Esophagus squamous epithelium (tissue), 5 donors: ENCODE data around the gene STEAP3. TPM values are rescaled to one million over a fixed set of nuclear protein-coding genes. Genes with fewer than 3 reads are reported as not detected.

ENCODE experiments used
- DNase-seq: peaks from one replicate; lab custom pipeline; 2025; lab: John Stamatoyannopoulos, UW
- H3K27ac ChIP-seq, 4 donors: fragments of 200-600 bp; sonication (generic); one replicate each; pipeline ENCODE4 v1.5.1; 2016 to 2019; ENCODE audit warnings: mild to moderate bottlenecking in 1 of 4
- H3K27me3 ChIP-seq, 4 donors: fragments of 200-600 bp; sonication (generic); 1 replicate in 3 of 4; 2 replicates in 1 of 4; pipeline versions ENCODE4 v1.5.1 to v1.6.0; 2017 to 2021; ENCODE audit warnings: antibody characterized with exemption in 1 of 4
- H3K36me3 ChIP-seq, 3 donors: fragments of 200-600 bp; sonication (generic); one replicate each; pipeline ENCODE4 v1.5.1; 2016 to 2019
- H3K4me1 ChIP-seq, 3 donors: fragments of 200-600 bp; sonication (generic); one replicate each; pipeline ENCODE4 v1.5.1; 2017 to 2019
- H3K4me3 ChIP-seq, 4 donors: fragments of 200-600 bp; sonication (generic); 1 replicate in 3 of 4; 2 replicates in 1 of 4; pipeline ENCODE4 v1.5.1; 2016 to 2019; ENCODE audit warnings: mild to moderate bottlenecking in 2 of 4, moderate library complexity in 1 of 4
- H3K9me3 ChIP-seq, 3 donors: fragments of 200-600 bp; sonication (generic); one replicate each; pipeline ENCODE4 v1.5.1; 2016 to 2019
- CTCF ChIP-seq, 6 experiments: fragments of 450-650 bp in 4 of 6; fragments of 200-600 bp in 2 of 6; sonication (generic) in 2 of 6; IDR thresholded peaks; one replicate each; pipeline ENCODE4 v1.5.1; 2016 to 2019; ENCODE audit warnings: antibody characterized with exemption in 6 of 6, mild to moderate bottlenecking in 4 of 6, moderate library complexity in 4 of 6
- POLR2A ChIP-seq, 4 donors: fragments of 450-650 bp; IDR thresholded peaks; one replicate each; pipeline ENCODE4 v1.6.1; 2017; ENCODE audit warnings: antibody characterized with exemption in 4 of 4, mild to moderate bottlenecking in 4 of 4, moderate library complexity in 3 of 4
- WGBS, 2 donors: methylation state at CpG; one replicate each; pipeline ENCODE4 v1.1.5; 2018; 5-methylcytosine and 5-hydroxymethylcytosine counted together
- intact Hi-C: fragments of 100-400 bp; cut with DNase I; formaldehyde crosslinking; loops from one replicate; pipeline ENCODE4 v1.15.0; 2022
- total RNA-seq, 4 donors: library from RNA; depleted of rRNA; stranded (reverse); fragments of >200 nt; gene quantifications; one replicate each; pipeline ENCODE4 v1.1.0, GENCODE V29; 2016
- donor health status: DM: yes; HTN: yes; CAD: no.

The STEAP3 gene
- 10 to 100 TPM; 18.1 to 28.8 (median 25.7) TPM for total RNA-seq

DNA sequence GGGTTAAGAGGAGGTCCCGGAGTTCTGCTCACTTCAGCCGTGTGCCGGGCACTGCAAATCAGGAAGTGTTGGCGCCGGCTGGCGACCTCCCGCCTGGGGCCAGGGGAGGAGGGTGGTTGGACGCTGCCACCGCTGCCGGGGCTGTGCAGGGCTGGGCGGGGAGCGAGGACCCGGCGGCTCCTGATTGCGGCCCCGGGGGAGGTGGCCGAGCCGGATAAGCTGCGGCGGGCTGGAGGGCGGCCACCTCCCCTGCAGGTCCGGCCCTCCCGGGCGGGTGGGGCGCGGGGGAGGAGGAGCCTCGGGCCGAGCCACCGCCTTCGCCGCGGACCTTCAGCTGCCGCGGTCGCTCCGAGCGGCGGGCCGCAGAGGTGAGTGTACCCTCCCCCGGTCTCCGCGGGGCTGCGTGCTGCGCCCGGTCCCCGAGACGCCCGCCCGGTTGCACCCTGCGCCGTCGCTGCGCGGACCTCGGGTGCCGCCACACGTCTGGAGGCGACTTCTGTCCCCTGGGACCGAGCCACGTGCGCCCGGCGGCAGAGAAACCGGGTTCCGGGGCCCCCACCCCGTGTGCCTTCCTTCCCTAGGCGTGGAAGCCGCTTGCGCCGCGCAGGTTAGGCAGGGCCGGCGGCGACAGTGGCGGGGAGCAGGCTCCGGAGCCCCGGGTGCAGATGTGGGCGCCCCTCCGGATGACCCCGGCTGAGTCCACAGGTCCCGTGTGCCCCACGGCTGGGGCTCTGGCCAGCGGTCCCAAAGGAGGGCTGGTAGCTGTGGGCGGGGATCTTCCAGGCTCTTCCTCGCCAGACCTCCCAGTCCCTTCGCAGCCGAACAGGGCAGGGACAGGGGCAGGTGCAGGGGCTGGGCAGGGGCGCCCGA is at the start of gene STEAP3:
Gene STEAP3, plus strand, starts transcription at position 314 of the 870 bp plus-strand sequence. CDS start 7,179 bp downstream, outside the sequence.
- Histone ChIP-seq H3K9me3 (no peaks in the 10 kb centered on the region), H3K4me1 (peaks cover 15 to 46% (median 16%) of the 10 kb centered on the region in 3 donors), H3K4me3 (peak within 1 kb of the TSS; percentile 47 to 85 (median 69)), H3K36me3 (peaks cover 0 to 7% (median 0%) of the 10 kb centered on the region in 3 donors), H3K27me3 (peaks cover 0 to 10% (median 0%) of the 10 kb centered on the region in 4 donors), H3K27ac (peak within 1 kb of the TSS; percentile 43 to 70 (median 58))
- intact Hi-C loops = no loop called here
- no peak for DNase-seq
- no peak for TF ChIP-seq CTCF (IDR thresholded peaks at IDR 0.05)
- TF ChIP-seq POLR2A (IDR thresholded peaks at IDR 0.05) = peak in 1 of 4 donors; percentile 29
- WGBS, 2 donors = 0% methylated on average over 3 of the region's 89 CpGs; no CpG with 5 or more reads in 1 of the 2 donors

GRCh38 chr2:119174216-119174992 is 49.2 kb upstream of the STEAP3 start:
- DNase-seq = no peak
- no peak overlapping the region for H3K27ac ChIP-seq
- peaks cover 0 to 2% (median 0%) of the 10 kb centered on the region in 4 donors for H3K27me3 ChIP-seq
- no peaks in the 10 kb centered on the region for H3K4me1 ChIP-seq
- no peak overlapping the region for H3K4me3 ChIP-seq
- intact Hi-C loops = loop anchor here (5.0 kb wide), 1 partner anchor 292 kb away; no protein-coding TSS in a partner anchor
- H3K36me3 ChIP-seq = no peaks in the 10 kb centered on the region
- 62 to 76% methylated on average over 16 to 17 of the region's 22 CpGs for WGBS, 2 donors
- TF ChIP-seq CTCF (IDR thresholded peaks at IDR 0.05) (peak; percentile 34 to 69 (median 58)), POLR2A (IDR thresholded peaks at IDR 0.05) (no peak)
- no peaks in the 10 kb centered on the region for H3K9me3 ChIP-seq

DNA sequence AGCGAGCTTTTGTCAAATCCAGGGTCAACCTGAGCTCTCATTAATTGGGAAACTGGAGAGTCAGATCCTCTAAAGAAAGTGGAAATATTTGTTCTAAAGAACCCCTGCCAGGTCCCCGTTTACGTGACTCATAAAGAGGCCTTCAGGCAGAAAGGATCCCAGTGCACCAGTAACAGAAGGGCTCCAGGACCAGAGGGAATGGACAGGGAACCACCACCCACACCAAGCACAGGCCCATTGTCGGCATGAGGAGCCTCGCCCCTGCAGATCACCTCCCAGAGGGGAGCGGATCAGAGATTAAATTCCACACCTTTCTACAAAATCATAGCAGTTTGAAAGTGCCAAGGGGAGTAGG is 48.7 kb upstream of the STEAP3 start:
- H3K9me3 ChIP-seq = no peaks in the 10 kb centered on the region
- H3K27me3 ChIP-seq = no peaks in the 10 kb centered on the region
- WGBS, 2 donors = 64 to 77% methylated on average over 3 to 5 of the region's 6 CpGs
- intact Hi-C loops = loop anchor here (5.0 kb wide), 1 partner anchor 293 kb away; no protein-coding TSS in a partner anchor
- no peaks in the 10 kb centered on the region for H3K4me1 ChIP-seq
- no peak overlapping the region for H3K4me3 ChIP-seq
- no peak for TF ChIP-seq CTCF (IDR thresholded peaks at IDR 0.05)
- TF ChIP-seq POLR2A (IDR thresholded peaks at IDR 0.05) = no peak
- H3K36me3 ChIP-seq = no peaks in the 10 kb centered on the region
- DNase-seq = no peak
- no peak overlapping the region for H3K27ac ChIP-seq

- H3K27ac ChIP-seq = no peak overlapping the region
- H3K9me3 ChIP-seq = no peaks in the 10 kb centered on the region
- no peaks in the 10 kb centered on the region for H3K4me1 ChIP-seq
- intact Hi-C loops = no loop called here
- H3K36me3 ChIP-seq = no peaks in the 10 kb centered on the region
- TF ChIP-seq CTCF (IDR thresholded peaks at IDR 0.05) (no peak), POLR2A (IDR thresholded peaks at IDR 0.05) (no peak)
- WGBS, 2 donors = 46 to 83% methylated on average over 4 to 8 of the region's 10 CpGs
- no peaks in the 10 kb centered on the region for H3K27me3 ChIP-seq
- H3K4me3 ChIP-seq = no peak overlapping the region
- no peak for DNase-seq
Observed at GRCh38 chr2:119175517-119175916, 48.1 kb upstream of the STEAP3 start.
